Measurements from ENCODE around the gene DMRT1.
"Not testable (repeated sequence)": the region's sequence is repeated elsewhere in the genome, so short reads cannot be mapped to it uniquely, and the experiment has no call there.

DMRT1 gene

GRCh38 chr9:998299-999110, 157.0 kb downstream of the DMRT1 start:
- H3K27me3 ChIP-seq (ENCODE audit: control insufficient read depth, insufficient read depth, low read length); H3K4me1 ChIP-seq (ENCODE audit: control insufficient read depth, insufficient read depth, low read length); H3K9ac ChIP-seq (ENCODE audit: low read length); H3K36me3 ChIP-seq (ENCODE audit: control insufficient read depth, insufficient read depth, low read length); H3K4me3 ChIP-seq (ENCODE audit: low read length); H3K9me3 ChIP-seq (ENCODE audit: control insufficient read depth, low read length): not testable (repeated sequence)

- Histone ChIP-seq H3K9ac (ENCODE audit: low read length) (no peak overlapping the region), H3K27me3 (ENCODE audit: control insufficient read depth, insufficient read depth, low read length) (no peaks in the 10 kb centered on the region), H3K4me1 (ENCODE audit: control insufficient read depth, insufficient read depth, low read length) (no peaks in the 10 kb centered on the region), H3K4me3 (ENCODE audit: low read length) (no peak overlapping the region), H3K36me3 (ENCODE audit: control insufficient read depth, insufficient read depth, low read length) (no peaks in the 10 kb centered on the region), H3K9me3 (ENCODE audit: control insufficient read depth, low read length) (no peaks in the 10 kb centered on the region)
Measured at GRCh38 chr9:1001838-1002237, 160.3 kb downstream of the DMRT1 start.

- no peaks in the 10 kb centered on the region for H3K4me1 ChIP-seq (ENCODE audit: control insufficient read depth, insufficient read depth, low read length)
- no peak overlapping the region for H3K4me3 ChIP-seq (ENCODE audit: low read length)
- no peak overlapping the region for H3K9ac ChIP-seq (ENCODE audit: low read length)
Measured at GRCh38 chr9:1002678-1003077, 161.2 kb downstream of the DMRT1 start.

GRCh38 chr9:1005043-1005667, 163.7 kb downstream of the DMRT1 start:
- Histone ChIP-seq H3K4me1 (ENCODE audit: control insufficient read depth, insufficient read depth, low read length) (no peaks in the 10 kb centered on the region), H3K36me3 (ENCODE audit: control insufficient read depth, insufficient read depth, low read length) (no peaks in the 10 kb centered on the region), H3K4me3 (ENCODE audit: low read length) (no peak overlapping the region), H3K9me3 (ENCODE audit: control insufficient read depth, low read length) (no peaks in the 10 kb centered on the region), H3K27me3 (ENCODE audit: control insufficient read depth, insufficient read depth, low read length) (no peaks in the 10 kb centered on the region), H3K9ac (ENCODE audit: low read length) (no peak overlapping the region)

More at GRCh38 chr9:1002678-1003077, 161.2 kb downstream of the DMRT1 start:
- Histone ChIP-seq H3K9me3 (ENCODE audit: control insufficient read depth, low read length) (no peaks in the 10 kb centered on the region), H3K36me3 (ENCODE audit: control insufficient read depth, insufficient read depth, low read length) (no peaks in the 10 kb centered on the region), H3K27me3 (ENCODE audit: control insufficient read depth, insufficient read depth, low read length) (no peaks in the 10 kb centered on the region)

GRCh38 chr9:1007312-1007711, 165.8 kb downstream of the DMRT1 start:
- Histone ChIP-seq H3K27me3 (ENCODE audit: control insufficient read depth, insufficient read depth, low read length) (no peaks in the 10 kb centered on the region), H3K36me3 (ENCODE audit: control insufficient read depth, insufficient read depth, low read length) (no peaks in the 10 kb centered on the region), H3K9ac (ENCODE audit: low read length) (no peak overlapping the region), H3K4me3 (ENCODE audit: low read length) (no peak overlapping the region), H3K4me1 (ENCODE audit: control insufficient read depth, insufficient read depth, low read length) (no peaks in the 10 kb centered on the region), H3K9me3 (ENCODE audit: control insufficient read depth, low read length) (no peaks in the 10 kb centered on the region)

- H3K9me3 ChIP-seq (ENCODE audit: control insufficient read depth, low read length), result no peaks in the 10 kb centered on the region
- H3K27me3 ChIP-seq (ENCODE audit: control insufficient read depth, insufficient read depth, low read length), result no peaks in the 10 kb centered on the region
- H3K4me3 ChIP-seq (ENCODE audit: low read length), result no peak overlapping the region
- H3K4me1 ChIP-seq (ENCODE audit: control insufficient read depth, insufficient read depth, low read length), result no peaks in the 10 kb centered on the region
- H3K36me3 ChIP-seq (ENCODE audit: control insufficient read depth, insufficient read depth, low read length), result no peaks in the 10 kb centered on the region
- no peak overlapping the region for H3K9ac ChIP-seq (ENCODE audit: low read length)
Measured at GRCh38 chr9:1008216-1008615, 166.7 kb downstream of the DMRT1 start.

- Histone ChIP-seq H3K36me3 (ENCODE audit: control insufficient read depth, insufficient read depth, low read length) (no peaks in the 10 kb centered on the region), H3K9me3 (ENCODE audit: control insufficient read depth, low read length) (no peaks in the 10 kb centered on the region), H3K4me1 (ENCODE audit: control insufficient read depth, insufficient read depth, low read length) (no peaks in the 10 kb centered on the region), H3K27me3 (ENCODE audit: control insufficient read depth, insufficient read depth, low read length) (no peaks in the 10 kb centered on the region), H3K4me3 (ENCODE audit: low read length) (no peak overlapping the region), H3K9ac (ENCODE audit: low read length) (no peak overlapping the region)
Measured at GRCh38 chr9:1009101-1009707, 167.7 kb downstream of the DMRT1 start.

GRCh38 chr9:1013021-1013420, 171.5 kb downstream of the DMRT1 start:
- Histone ChIP-seq H3K36me3 (ENCODE audit: control insufficient read depth, insufficient read depth, low read length) (no peaks in the 10 kb centered on the region), H3K27me3 (ENCODE audit: control insufficient read depth, insufficient read depth, low read length) (no peaks in the 10 kb centered on the region), H3K9me3 (ENCODE audit: control insufficient read depth, low read length) (no peaks in the 10 kb centered on the region), H3K9ac (ENCODE audit: low read length) (no peak overlapping the region), H3K4me1 (ENCODE audit: control insufficient read depth, insufficient read depth, low read length) (no peaks in the 10 kb centered on the region), H3K4me3 (ENCODE audit: low read length) (no peak overlapping the region)

- no peaks in the 10 kb centered on the region for H3K36me3 ChIP-seq (ENCODE audit: control insufficient read depth, insufficient read depth, low read length)
- no peaks in the 10 kb centered on the region for H3K9me3 ChIP-seq (ENCODE audit: control insufficient read depth, low read length)
- H3K27me3 ChIP-seq (ENCODE audit: control insufficient read depth, insufficient read depth, low read length), result no peaks in the 10 kb centered on the region
- no peaks in the 10 kb centered on the region for H3K4me1 ChIP-seq (ENCODE audit: control insufficient read depth, insufficient read depth, low read length)
- H3K9ac ChIP-seq (ENCODE audit: low read length), result no peak overlapping the region
- H3K4me3 ChIP-seq (ENCODE audit: low read length), result no peak overlapping the region
Measured at GRCh38 chr9:1014225-1014624, 172.7 kb downstream of the DMRT1 start.

GRCh38 chr9:1014640-1015039, 173.1 kb downstream of the DMRT1 start:
- H3K9ac ChIP-seq (ENCODE audit: low read length), result no peak overlapping the region
- no peak overlapping the region for H3K4me3 ChIP-seq (ENCODE audit: low read length)
- H3K9me3 ChIP-seq (ENCODE audit: control insufficient read depth, low read length), result no peaks in the 10 kb centered on the region
- H3K4me1 ChIP-seq (ENCODE audit: control insufficient read depth, insufficient read depth, low read length), result no peaks in the 10 kb centered on the region
- H3K27me3 ChIP-seq (ENCODE audit: control insufficient read depth, insufficient read depth, low read length), result no peaks in the 10 kb centered on the region
- H3K36me3 ChIP-seq (ENCODE audit: control insufficient read depth, insufficient read depth, low read length), result no peaks in the 10 kb centered on the region

GRCh38 chr9:1018121-1018520, 176.6 kb downstream of the DMRT1 start:
- Histone ChIP-seq H3K27me3 (ENCODE audit: control insufficient read depth, insufficient read depth, low read length) (peaks cover 5% of the 10 kb centered on the region), H3K9me3 (ENCODE audit: control insufficient read depth, low read length) (no peaks in the 10 kb centered on the region), H3K9ac (ENCODE audit: low read length) (no peak overlapping the region), H3K36me3 (ENCODE audit: control insufficient read depth, insufficient read depth, low read length) (no peaks in the 10 kb centered on the region), H3K4me1 (ENCODE audit: control insufficient read depth, insufficient read depth, low read length) (no peaks in the 10 kb centered on the region), H3K4me3 (ENCODE audit: low read length) (no peak overlapping the region)
